GM12878 (cell line): ENCODE data around the gene STK35. TPM values are rescaled to one million over a fixed set of nuclear protein-coding genes. Genes with fewer than 3 reads are reported as not detected.
A peak's percentile ranks its signal among the peaks of the same experiment; 100 is the strongest.

ENCODE experiments used
- BHLHE40 ChIP-seq, 2 experiments: fragments of 450-650 bp in 1 of 2; IDR thresholded peaks; 2 replicates each; pipeline ENCODE4 v1.6.1; 2011 to 2017; ENCODE audit warnings: low read depth in 2 of 2, borderline replicate concordance in 1 of 2, improper control_type of control experiment in 1 of 2, low read length in 1 of 2, mild to moderate bottlenecking in 1 of 2
- CHD1 ChIP-seq: IDR thresholded peaks from 2 replicates; pipeline ENCODE4 v1.6.1; 2012; ENCODE audit warnings: low read depth, low read length, improper control_type of control experiment
- CHD2 ChIP-seq: IDR thresholded peaks from 2 replicates; pipeline ENCODE4 v1.6.1; 2011; ENCODE audit warnings: low read depth, low read length, improper control_type of control experiment, borderline replicate concordance
- DPF2 ChIP-seq: fragments of 450-650 bp; IDR thresholded peaks from 2 replicates; pipeline ENCODE4 v1.6.1; 2017; ENCODE audit warnings: mild to moderate bottlenecking
- KDM1A ChIP-seq: fragments of 200-600 bp; sonication (generic); IDR thresholded peaks from 2 replicates; pipeline ENCODE4 v1.6.1; 2016; ENCODE audit warnings: borderline replicate concordance
- MTA2 ChIP-seq: fragments of 450-650 bp; IDR thresholded peaks from 2 replicates; pipeline ENCODE4 v1.6.1; 2016; ENCODE audit warnings: low read depth, mild to moderate bottlenecking, moderate library complexity
- SIN3A ChIP-seq: IDR thresholded peaks from 2 replicates; pipeline ENCODE4 v1.6.1; 2012; ENCODE audit warnings: low read depth, low read length, improper control_type of control experiment
- SREBF1 ChIP-seq: IDR thresholded peaks from 2 replicates; pipeline ENCODE4 v1.6.1; 2012; ENCODE audit warnings: mild to moderate bottlenecking, low read length
- STAT1 ChIP-seq: fragments of 450-650 bp; conservative IDR thresholded peaks from 2 replicates; pipeline ENCODE4 v1.6.1; 2014; ENCODE audit warnings: antibody characterized with exemption, mild to moderate bottlenecking
- STAT3 ChIP-seq: IDR thresholded peaks from 2 replicates; pipeline ENCODE4 v1.6.1; 2011; ENCODE audit warnings: low read depth, low read length, improper control_type of control experiment
- SUZ12 ChIP-seq: fragments of 200-600 bp; sonication (generic); IDR thresholded peaks from one replicate; pipeline ENCODE4 v1.6.1; 2018; ENCODE audit warnings: antibody characterized with exemption, mild to moderate bottlenecking; ENCODE audit not compliant: unreplicated experiment
- polyA plus RNA-seq, 11 experiments: library from polyadenylated mRNA; depleted of rRNA in 4 of 11; unstranded in 6 of 11; stranded (reverse) in 5 of 11; fragments of >200 nt; fragmentation: Nextera tagmentation in 4 of 11; fragmentation: Illumina TruSeq in 1 of 11; extraction: Ambion mirVana in 4 of 11; extraction: Trizol in 1 of 11; gene quantifications; 1 replicate in 1 of 11; 2 replicates in 10 of 11; pipeline versions ENCODE4 v1.2.1 to v1.2.3, GENCODE V29; 2011 to 2016; ENCODE audit warnings: inconsistent platforms in 2 of 11, missing spikeins in 2 of 11, low read depth in 1 of 11
- total RNA-seq, 4 experiments: library from RNA; depleted of rRNA in 3 of 4; stranded (reverse); fragments of >200 nt in 3 of 4; fragmentation: Illumina TruSeq in 1 of 4; extraction: Trizol in 1 of 4; gene quantifications; 2 replicates each; pipeline versions ENCODE4 v1.2.1 to v1.2.3, GENCODE V29; 2013 to 2021
- TF ChIP-seq, protein P1 (sequence below): fragments of 450-650 bp; IDR thresholded peaks from 2 replicates; pipeline ENCODE4 v1.6.1; 2017; ENCODE audit warnings: antibody characterized with exemption, mild to moderate bottlenecking, moderate library complexity
- TF ChIP-seq, protein P2 (sequence below): fragments of 150-350 bp; IDR thresholded peaks from 2 replicates; pipeline ENCODE4 v1.6.1; 2014; ENCODE audit warnings: mild to moderate bottlenecking, low read depth, low read length
- TF ChIP-seq, protein P3 (sequence below): IDR thresholded peaks from 2 replicates; pipeline ENCODE4 v1.6.1; 2011; ENCODE audit warnings: borderline replicate concordance, low read depth, mild to moderate bottlenecking, moderate library complexity, low read length; ENCODE audit not compliant: insufficient read depth, poor library complexity, severe bottlenecking
- TF ChIP-seq, protein P4 (sequence below): IDR thresholded peaks from 2 replicates; pipeline ENCODE4 v1.6.1; 2012; ENCODE audit warnings: low read depth, low read length, improper control_type of control experiment

The STK35 gene
- total and polyA plus RNA-seq, 10 of the 15 experiments (the other 5 are each of a cell fraction or from before 2014, with no cell fraction given): 2.9 to 19.4 (median 9.6) TPM

DNA sequence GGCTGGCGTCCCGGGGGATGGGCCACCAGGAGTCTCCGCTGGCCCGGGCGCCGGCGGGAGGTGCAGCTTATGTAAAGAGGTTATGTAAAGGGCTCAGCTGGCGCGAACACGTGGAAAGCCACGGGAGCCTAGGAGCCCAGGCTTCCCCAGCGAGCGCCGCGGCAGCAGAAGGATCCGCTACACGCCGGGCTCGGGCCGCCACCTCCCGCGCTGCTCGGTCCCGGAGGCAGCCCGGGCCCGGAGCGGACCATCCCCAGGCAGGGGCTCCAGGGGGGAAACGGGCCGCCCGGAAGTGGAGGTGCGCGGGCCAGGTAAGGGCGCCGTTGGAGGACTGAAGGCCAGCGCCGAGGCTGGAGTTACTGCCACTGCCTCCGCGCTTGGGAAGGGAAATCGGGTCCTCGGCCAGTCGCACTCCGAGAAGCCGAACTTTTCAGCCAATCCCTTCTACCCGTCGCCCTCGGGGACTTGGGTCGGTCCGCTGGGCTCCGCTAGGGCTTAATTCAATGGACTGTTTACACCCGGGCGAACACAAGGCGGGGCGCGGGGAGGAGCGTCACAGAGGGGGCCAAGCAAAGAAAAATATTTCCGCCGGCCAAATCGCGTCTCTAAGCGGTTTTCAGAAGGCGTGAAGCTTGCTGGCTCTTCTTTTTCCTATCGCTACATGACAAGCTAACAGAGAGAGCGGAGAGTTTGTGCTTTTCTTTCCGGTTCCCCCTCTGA, 398 bp downstream of the STK35 start (continued):
- TF ChIP-seq, protein P1, sequence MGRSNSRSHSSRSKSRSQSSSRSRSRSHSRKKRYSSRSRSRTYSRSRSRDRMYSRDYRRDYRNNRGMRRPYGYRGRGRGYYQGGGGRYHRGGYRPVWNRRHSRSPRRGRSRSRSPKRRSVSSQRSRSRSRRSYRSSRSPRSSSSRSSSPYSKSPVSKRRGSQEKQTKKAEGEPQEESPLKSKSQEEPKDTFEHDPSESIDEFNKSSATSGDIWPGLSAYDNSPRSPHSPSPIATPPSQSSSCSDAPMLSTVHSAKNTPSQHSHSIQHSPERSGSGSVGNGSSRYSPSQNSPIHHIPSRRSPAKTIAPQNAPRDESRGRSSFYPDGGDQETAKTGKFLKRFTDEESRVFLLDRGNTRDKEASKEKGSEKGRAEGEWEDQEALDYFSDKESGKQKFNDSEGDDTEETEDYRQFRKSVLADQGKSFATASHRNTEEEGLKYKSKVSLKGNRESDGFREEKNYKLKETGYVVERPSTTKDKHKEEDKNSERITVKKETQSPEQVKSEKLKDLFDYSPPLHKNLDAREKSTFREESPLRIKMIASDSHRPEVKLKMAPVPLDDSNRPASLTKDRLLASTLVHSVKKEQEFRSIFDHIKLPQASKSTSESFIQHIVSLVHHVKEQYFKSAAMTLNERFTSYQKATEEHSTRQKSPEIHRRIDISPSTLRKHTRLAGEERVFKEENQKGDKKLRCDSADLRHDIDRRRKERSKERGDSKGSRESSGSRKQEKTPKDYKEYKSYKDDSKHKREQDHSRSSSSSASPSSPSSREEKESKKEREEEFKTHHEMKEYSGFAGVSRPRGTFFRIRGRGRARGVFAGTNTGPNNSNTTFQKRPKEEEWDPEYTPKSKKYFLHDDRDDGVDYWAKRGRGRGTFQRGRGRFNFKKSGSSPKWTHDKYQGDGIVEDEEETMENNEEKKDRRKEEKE: peak; percentile 94
- TF ChIP-seq, protein P2, sequence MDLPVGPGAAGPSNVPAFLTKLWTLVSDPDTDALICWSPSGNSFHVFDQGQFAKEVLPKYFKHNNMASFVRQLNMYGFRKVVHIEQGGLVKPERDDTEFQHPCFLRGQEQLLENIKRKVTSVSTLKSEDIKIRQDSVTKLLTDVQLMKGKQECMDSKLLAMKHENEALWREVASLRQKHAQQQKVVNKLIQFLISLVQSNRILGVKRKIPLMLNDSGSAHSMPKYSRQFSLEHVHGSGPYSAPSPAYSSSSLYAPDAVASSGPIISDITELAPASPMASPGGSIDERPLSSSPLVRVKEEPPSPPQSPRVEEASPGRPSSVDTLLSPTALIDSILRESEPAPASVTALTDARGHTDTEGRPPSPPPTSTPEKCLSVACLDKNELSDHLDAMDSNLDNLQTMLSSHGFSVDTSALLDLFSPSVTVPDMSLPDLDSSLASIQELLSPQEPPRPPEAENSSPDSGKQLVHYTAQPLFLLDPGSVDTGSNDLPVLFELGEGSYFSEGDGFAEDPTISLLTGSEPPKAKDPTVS: no peak; the same call in 1 of the 2 replicates
- no peak; the same call in 1 of the 2 replicates for TF ChIP-seq CHD2
- TF ChIP-seq MTA2: peak; percentile 65
- no peak for TF ChIP-seq STAT3
- peak; percentile 98 for TF ChIP-seq SREBF1
- TF ChIP-seq BHLHE40 (IDR thresholded peaks at IDR 0.05; ENCODE audit: borderline replicate concordance in 1 of 2, low read depth in 2 of 2, low read length in 1 of 2): peak; percentile 96 to 98
- no peak for TF ChIP-seq SUZ12
- TF ChIP-seq, protein P3, sequence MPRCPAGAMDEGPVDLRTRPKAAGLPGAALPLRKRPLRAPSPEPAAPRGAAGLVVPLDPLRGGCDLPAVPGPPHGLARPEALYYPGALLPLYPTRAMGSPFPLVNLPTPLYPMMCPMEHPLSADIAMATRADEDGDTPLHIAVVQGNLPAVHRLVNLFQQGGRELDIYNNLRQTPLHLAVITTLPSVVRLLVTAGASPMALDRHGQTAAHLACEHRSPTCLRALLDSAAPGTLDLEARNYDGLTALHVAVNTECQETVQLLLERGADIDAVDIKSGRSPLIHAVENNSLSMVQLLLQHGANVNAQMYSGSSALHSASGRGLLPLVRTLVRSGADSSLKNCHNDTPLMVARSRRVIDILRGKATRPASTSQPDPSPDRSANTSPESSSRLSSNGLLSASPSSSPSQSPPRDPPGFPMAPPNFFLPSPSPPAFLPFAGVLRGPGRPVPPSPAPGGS: no peak
- peak; percentile 99 for TF ChIP-seq CHD1
- TF ChIP-seq, protein P4, sequence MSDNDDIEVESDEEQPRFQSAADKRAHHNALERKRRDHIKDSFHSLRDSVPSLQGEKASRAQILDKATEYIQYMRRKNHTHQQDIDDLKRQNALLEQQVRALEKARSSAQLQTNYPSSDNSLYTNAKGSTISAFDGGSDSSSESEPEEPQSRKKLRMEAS: peak; percentile 64
- peak; percentile 82 for TF ChIP-seq STAT1
- peak; percentile 80 for TF ChIP-seq SIN3A
- TF ChIP-seq DPF2: peak; percentile 1; the same call in 1 of the 2 replicates
- TF ChIP-seq KDM1A: no peak
